Measurements from ENCODE around the gene MTHFD2L. TPM values are rescaled to one million over a fixed set of nuclear protein-coding genes. Genes with fewer than 3 reads are reported as not detected.

The MTHFD2L gene
- polyA plus RNA-seq, 3 donors: 4.3 to 7.0 (median 4.8) TPM

DNA sequence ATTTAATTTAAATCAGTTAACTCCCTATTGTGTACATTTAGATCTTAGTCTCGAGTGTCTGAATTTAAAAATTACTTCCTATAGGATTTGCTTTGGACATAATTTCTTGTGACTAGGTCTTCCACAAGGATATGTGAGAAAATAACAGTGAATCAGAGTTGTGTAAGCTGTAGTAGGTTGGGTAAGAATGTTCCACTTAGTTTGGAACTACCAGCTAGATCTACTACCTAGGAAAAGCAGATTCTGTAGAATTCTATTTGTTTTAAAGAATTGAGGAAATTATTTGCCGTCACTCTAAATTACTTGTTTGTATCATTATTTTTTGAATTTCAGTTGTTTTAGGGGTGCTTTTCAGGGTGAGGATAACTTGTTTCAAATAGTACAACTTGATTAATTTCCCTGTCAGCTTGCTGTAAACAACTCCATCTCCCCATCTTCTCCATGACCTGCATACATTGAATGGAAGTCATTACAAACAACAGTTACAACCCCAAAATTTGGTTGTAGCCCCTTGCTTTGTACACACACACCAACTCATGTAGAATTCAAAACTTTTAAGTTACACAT is 1.3 kb downstream of the MTHFD2L start:
- peak overlapping the region in 2 of 3 experiments; percentile 67 to 80 for H3K4me3 ChIP-seq (replicated peaks in 1 of 3; ENCODE audit: low read depth in 2 of 3, low read length in 3 of 3)

DNA sequence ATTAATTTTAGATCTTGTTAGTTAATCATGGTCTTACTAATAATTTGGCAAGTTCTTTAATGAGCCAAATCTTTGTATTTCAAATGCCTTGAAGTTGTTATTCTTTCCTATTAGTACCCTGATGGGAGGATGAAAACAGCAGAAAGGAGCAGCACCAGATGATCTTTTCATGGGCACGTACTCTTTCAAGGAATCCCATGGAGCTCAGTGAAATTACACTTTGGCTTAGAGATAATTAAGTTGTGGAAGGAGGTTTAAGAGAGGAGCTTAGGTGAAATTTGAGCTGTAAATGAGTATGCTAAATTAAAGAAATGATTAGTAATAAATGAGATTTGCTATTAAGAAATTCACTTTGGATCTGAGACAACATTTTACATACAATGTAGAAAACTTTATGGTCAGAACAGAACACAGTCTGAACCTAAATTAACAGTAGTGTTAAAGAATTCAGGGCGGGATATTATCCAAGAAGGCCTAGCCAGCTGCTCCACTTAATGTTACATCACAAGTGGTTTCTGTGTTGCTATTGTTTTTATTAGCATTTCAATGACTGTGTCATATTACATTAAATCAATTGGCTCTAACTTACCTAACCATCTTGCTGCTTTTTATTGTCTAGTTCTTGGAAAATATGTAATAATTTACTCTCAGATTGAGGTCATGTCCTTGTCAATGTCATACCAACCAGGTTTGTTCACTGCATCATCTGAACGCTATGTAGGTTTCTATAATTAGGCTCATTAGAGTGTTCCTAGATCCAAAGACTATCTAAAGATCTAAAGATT is 3.9 kb downstream of the MTHFD2L start:
- TF ChIP-seq, protein P1, sequence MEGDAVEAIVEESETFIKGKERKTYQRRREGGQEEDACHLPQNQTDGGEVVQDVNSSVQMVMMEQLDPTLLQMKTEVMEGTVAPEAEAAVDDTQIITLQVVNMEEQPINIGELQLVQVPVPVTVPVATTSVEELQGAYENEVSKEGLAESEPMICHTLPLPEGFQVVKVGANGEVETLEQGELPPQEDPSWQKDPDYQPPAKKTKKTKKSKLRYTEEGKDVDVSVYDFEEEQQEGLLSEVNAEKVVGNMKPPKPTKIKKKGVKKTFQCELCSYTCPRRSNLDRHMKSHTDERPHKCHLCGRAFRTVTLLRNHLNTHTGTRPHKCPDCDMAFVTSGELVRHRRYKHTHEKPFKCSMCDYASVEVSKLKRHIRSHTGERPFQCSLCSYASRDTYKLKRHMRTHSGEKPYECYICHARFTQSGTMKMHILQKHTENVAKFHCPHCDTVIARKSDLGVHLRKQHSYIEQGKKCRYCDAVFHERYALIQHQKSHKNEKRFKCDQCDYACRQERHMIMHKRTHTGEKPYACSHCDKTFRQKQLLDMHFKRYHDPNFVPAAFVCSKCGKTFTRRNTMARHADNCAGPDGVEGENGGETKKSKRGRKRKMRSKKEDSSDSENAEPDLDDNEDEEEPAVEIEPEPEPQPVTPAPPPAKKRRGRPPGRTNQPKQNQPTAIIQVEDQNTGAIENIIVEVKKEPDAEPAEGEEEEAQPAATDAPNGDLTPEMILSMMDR (IDR thresholded peaks at IDR 0.05): no peak
- peaks cover 6 to 21% of the 10 kb centered on the region in 2 donors for H3K36me3 ChIP-seq (replicated peaks in 1 of 2; ENCODE audit: control insufficient read depth in 1 of 2, insufficient read depth in 2 of 2, low read length in 2 of 2)
- Mint-ChIP-seq H3K27ac (no peak overlapping the region), H3K4me3 (no peak overlapping the region), H3K4me1 (peaks cover 27% of the 10 kb centered on the region), H3K9me3 (no peaks in the 10 kb centered on the region), H3K27me3 (ENCODE audit: low read depth in 3 of 3) (no peaks in the 10 kb centered on the region), H3K36me3 (peaks cover 26 to 34% of the 10 kb centered on the region in 2 donors)
- H3K4me1 ChIP-seq (ENCODE audit: control insufficient read depth in 1 of 2, insufficient read depth in 2 of 2, low read length in 2 of 2): peaks cover 14 to 22% of the 10 kb centered on the region in 2 donors
- no peaks in the 10 kb centered on the region for H3K27me3 ChIP-seq (ENCODE audit: control insufficient read depth in 2 of 2, insufficient read depth in 2 of 2, low read length in 2 of 2)
- DNase-seq: no peak
- intact Hi-C loops (cut with micrococcal nuclease): no loop called here
- no CpG with 5 or more reads among the region's 3 CpGs for WGBS (ENCODE audit: insufficient coverage)
- H3K27ac ChIP-seq (ENCODE audit: low read depth in 1 of 2, low read length in 2 of 2): no peak overlapping the region
- H3K4me3 ChIP-seq (replicated peaks in 1 of 3; ENCODE audit: low read depth in 2 of 3, low read length in 3 of 3): no peak overlapping the region
- no peak overlapping the region for H3K9ac ChIP-seq (ENCODE audit: insufficient read depth, low read length, poor library complexity, severe bottlenecking)
- no peak overlapping the region for H2AFZ ChIP-seq (ENCODE audit: insufficient read depth, low read depth, low read length, poor library complexity, severe bottlenecking)
- peaks cover 17% of the 10 kb centered on the region for H3K79me2 ChIP-seq (ENCODE audit: insufficient read depth, low read length)
- H3K4me2 ChIP-seq (replicated peaks; ENCODE audit: extremely low read depth, low read length, poor library complexity, severe bottlenecking): no peak overlapping the region
- no peaks in the 10 kb centered on the region for H3K9me3 ChIP-seq (replicated peaks in 1 of 2; ENCODE audit: control insufficient read depth in 1 of 2, insufficient read depth in 1 of 2, low read length in 2 of 2)
- no peaks in the 10 kb centered on the region for H4K20me1 ChIP-seq (ENCODE audit: insufficient read depth, low read length)

More for the DNA sequence above, 1.3 kb downstream of the MTHFD2L start:
- Histone ChIP-seq H3K27ac (ENCODE audit: low read depth in 1 of 2, low read length in 2 of 2) (peak overlapping the region in 1 of 2 donors; percentile 89), H3K27me3 (ENCODE audit: control insufficient read depth in 2 of 2, insufficient read depth in 2 of 2, low read length in 2 of 2) (no peaks in the 10 kb centered on the region), H3K9ac (ENCODE audit: insufficient read depth, low read length, poor library complexity, severe bottlenecking) (peak overlapping the region; percentile 87), H3K4me2 (replicated peaks; ENCODE audit: extremely low read depth, low read length, poor library complexity, severe bottlenecking) (peak overlapping the region; percentile 89), H3K79me2 (ENCODE audit: insufficient read depth, low read length) (peaks cover 17% of the 10 kb centered on the region), H4K20me1 (ENCODE audit: insufficient read depth, low read length) (no peaks in the 10 kb centered on the region), H2AFZ (ENCODE audit: insufficient read depth, low read depth, low read length, poor library complexity, severe bottlenecking) (no peak overlapping the region), H3K36me3 (replicated peaks in 1 of 2; ENCODE audit: control insufficient read depth in 1 of 2, insufficient read depth in 2 of 2, low read length in 2 of 2) (peaks cover 6 to 21% of the 10 kb centered on the region in 2 donors), H3K9me3 (replicated peaks in 1 of 2; ENCODE audit: control insufficient read depth in 1 of 2, insufficient read depth in 1 of 2, low read length in 2 of 2) (no peaks in the 10 kb centered on the region), H3K4me1 (ENCODE audit: control insufficient read depth in 1 of 2, insufficient read depth in 2 of 2, low read length in 2 of 2) (peaks cover 14 to 22% of the 10 kb centered on the region in 2 donors)
- peak overlapping the region; percentile 91 to 97 for H3K4me3 Mint-ChIP-seq
- no peaks in the 10 kb centered on the region for H3K27me3 Mint-ChIP-seq (ENCODE audit: low read depth in 3 of 3)
- peak overlapping the region in 2 of 7 donors; percentile 14 to 88 for H3K27ac Mint-ChIP-seq
- H3K4me1 Mint-ChIP-seq: peaks cover 19% of the 10 kb centered on the region
- intact Hi-C loops (cut with micrococcal nuclease): no loop called here
- TF ChIP-seq, protein P1 (IDR thresholded peaks at IDR 0.05): no peak
- no CpG with 5 or more reads among the region's 2 CpGs for WGBS (ENCODE audit: insufficient coverage)
- H3K9me3 Mint-ChIP-seq: no peaks in the 10 kb centered on the region
- peak in 2 of 3 donors; percentile 24 to 48 for DNase-seq
- H3K36me3 Mint-ChIP-seq: peaks cover 23 to 27% of the 10 kb centered on the region in 2 donors

Measured in CD14-positive monocyte (primary cell).